Embryonic facial prominence (tissue), 1 donor: ENCODE measurements around the gene NPY1R.

Source experiments
- DNase-seq: peaks from one replicate; pipeline ENCODE4 v3.0.0-alpha.2; 2016; ENCODE audit errors: extremely low spot score

The NPY1R gene

GRCh38 chr4:163332526-163333406 lies at the start of gene NPY1R:
TSS of gene NPY1R (minus strand) at chr4:163332596. CDS start at chr4:163326554, 6,042 bp downstream.
- peak; percentile 24 for DNase-seq

GRCh38 chr4:163380703-163381102 lies 48.3 kb upstream of the NPY1R start:
- DNase-seq: no peak

GRCh38 chr4:163378661-163379060 lies 46.3 kb upstream of the NPY1R start:
- DNase-seq: no peak

- DNase-seq: no peak
Observed at GRCh38 chr4:163372029-163372428, 39.6 kb upstream of the NPY1R start.

GRCh38 chr4:163367651-163368050 lies 35.3 kb upstream of the NPY1R start:
- DNase-seq: no peak

GRCh38 chr4:163356104-163356503 lies 23.7 kb upstream of the NPY1R start:
- DNase-seq: no peak

- no peak for DNase-seq
Observed at GRCh38 chr4:163353054-163353453, 20.7 kb upstream of the NPY1R start.

- no peak for DNase-seq
Observed at GRCh38 chr4:163350672-163351071, 18.3 kb upstream of the NPY1R start.

- DNase-seq: no peak
Observed at GRCh38 chr4:163344147-163345125, 12.0 kb upstream of the NPY1R start.

- DNase-seq: no peak
Observed at GRCh38 chr4:163343604-163344146, 11.3 kb upstream of the NPY1R start, which contains the start of gene NPY5R. TSS of gene NPY5R (plus strand) at chr4:163343892. CDS start at chr4:163350274, 6,382 bp downstream.

- no peak for DNase-seq
Observed at GRCh38 chr4:163335384-163335783, 3.0 kb upstream of the NPY1R start.

GRCh38 chr4:163331629-163332376 lies 593 bp downstream of the NPY1R start:
- no peak for DNase-seq

- no peak for DNase-seq
Observed at GRCh38 chr4:163330916-163331628, 1.3 kb downstream of the NPY1R start.

- no peak for DNase-seq
Observed at GRCh38 chr4:163317110-163317509, 15.3 kb downstream of the NPY1R start.

GRCh38 chr4:163309466-163309865 lies 22.9 kb downstream of the NPY1R start:
- no peak for DNase-seq

GRCh38 chr4:163303069-163303468 lies 29.3 kb downstream of the NPY1R start:
- no peak for DNase-seq

GRCh38 chr4:163300445-163300844 lies 32.0 kb downstream of the NPY1R start:
- no peak for DNase-seq

- no peak for DNase-seq
Observed at GRCh38 chr4:163295138-163295537, 37.3 kb downstream of the NPY1R start.

- DNase-seq: no peak
Observed at GRCh38 chr4:163284304-163284703, 48.1 kb downstream of the NPY1R start.

- no peak for DNase-seq
Observed at GRCh38 chr4:163280703-163281519, 51.5 kb downstream of the NPY1R start.
